ENCODE results near the gene TRAPPC6A.

The TRAPPC6A gene

DNA sequence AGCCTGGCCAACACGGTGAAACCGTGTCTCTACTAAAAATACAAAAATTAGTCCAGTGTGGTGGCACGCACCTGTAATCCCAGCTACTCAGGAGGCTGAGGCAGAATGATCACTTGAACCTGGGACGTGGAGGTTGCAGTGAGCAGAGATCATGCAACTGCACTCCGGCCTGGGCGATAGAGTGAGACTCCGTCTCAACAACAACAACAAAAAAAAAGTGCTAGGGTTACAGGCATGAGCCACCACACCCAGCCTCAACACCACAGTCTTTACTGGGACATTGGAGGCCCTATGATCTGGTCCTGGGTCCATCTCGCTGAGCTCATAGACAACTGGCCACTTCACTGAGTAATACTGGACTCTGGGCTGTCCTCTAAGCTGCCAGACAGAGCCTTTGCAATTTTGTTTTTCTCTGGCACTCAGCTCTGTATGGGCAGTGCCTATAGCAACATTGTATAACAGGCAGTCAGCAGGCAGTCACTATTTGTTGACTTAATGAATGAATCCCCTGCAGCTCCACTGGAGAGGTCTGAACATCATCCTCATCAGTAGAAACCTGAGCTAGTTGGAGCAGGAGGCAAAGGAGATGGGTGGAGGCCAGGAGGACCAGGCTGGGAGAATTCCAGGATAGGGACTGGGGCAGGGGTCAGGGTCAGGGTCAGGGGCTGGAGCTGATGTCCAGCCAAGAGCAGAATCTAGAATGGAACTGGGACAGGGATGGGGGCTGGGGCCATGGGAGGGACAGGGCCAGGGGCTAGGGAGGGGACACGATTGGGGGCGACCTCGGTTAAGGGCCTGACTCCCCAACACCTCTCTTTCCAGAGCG lies 8.7 kb upstream of the TRAPPC6A start:
- DNase-seq (ENCODE audit: low spot score), result no peak

DNA sequence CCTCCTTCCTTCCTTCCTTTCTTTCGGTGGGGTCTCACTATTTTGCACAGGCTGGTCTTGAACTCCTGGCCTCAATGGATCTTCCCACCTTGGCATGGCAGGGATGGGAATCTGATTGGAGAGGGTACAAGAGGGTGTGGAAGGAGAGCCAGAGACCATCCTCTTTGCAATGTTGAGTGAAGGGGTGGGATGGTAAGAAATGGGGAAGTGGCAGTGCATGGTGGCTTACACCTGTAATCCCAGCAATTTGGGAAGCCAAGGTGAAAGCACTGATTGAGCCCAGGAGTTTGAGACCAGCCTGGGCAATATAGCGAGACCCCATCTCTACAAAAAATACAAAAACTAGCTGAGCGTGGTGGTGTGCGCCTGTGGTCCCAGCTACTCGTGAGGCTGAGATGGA lies 6.1 kb upstream of the TRAPPC6A start:
- DNase-seq (ENCODE audit: low spot score), result no peak

DNA sequence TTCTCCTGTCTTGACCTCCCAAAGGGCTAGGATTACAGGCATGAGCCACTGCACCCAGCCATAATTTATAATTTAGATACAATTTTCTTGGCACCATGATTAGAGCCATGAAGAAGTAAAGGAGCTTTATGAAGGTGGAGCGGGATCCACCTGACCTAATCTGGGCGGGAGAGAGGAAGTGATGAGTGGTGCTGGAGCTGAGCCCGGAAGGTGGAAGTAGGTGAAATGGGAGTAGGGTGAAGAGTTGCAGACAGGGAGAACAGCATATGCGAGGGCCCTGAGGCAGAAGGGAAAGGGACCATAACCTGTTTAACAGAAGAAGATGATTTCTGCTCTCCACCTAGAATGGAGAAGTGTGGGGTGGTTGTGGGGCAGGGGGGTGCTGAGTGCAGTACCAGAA lies 4.7 kb upstream of the TRAPPC6A start:
- no peak for DNase-seq (ENCODE audit: low spot score)

DNA sequence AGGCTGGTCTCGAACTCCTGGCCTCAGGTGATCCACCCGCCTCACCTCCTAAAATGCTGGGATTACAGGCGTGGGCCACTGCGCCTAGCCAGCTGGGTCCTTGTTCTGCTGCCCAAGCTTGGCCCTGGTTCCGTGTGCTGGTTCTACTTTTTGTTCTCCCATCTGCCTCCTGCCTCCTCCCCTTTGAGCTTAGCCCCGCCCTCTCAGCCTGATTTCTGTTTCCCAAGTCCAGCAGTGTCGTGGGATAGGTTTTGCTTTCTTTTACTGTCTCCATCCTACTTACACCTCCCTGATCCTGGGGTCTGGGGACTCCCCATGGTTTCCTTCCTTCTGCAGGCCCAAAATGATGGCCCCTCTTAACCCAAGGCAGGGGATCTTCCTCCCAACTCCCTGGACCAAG lies 2.9 kb upstream of the TRAPPC6A start:
- DNase-seq (ENCODE audit: low spot score), result no peak

DNA sequence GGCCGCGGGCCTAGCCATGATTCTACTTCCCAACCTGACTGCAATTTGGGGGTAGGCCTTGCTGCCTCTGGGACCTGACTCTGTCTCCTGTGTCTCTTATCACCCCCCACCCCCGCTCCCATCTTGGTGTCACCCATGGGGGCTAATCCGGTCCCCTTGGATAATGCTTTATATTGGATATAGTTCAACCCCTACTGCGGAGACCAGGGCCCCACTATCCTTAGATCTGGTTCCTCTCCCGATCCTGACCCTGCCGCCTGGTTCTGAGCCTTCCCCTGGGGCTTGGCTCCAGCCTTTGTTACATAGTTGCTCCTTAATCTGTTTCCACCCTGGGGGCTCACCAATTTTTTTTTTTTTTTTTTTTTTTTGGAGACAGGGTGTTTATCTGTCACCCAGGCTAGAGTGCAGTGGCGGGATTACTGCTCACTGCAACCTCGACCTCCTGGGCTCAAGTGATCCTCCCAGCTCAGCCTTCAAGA lies 1.9 kb upstream of the TRAPPC6A start:
- no peak for DNase-seq (ENCODE audit: low spot score)

DNA sequence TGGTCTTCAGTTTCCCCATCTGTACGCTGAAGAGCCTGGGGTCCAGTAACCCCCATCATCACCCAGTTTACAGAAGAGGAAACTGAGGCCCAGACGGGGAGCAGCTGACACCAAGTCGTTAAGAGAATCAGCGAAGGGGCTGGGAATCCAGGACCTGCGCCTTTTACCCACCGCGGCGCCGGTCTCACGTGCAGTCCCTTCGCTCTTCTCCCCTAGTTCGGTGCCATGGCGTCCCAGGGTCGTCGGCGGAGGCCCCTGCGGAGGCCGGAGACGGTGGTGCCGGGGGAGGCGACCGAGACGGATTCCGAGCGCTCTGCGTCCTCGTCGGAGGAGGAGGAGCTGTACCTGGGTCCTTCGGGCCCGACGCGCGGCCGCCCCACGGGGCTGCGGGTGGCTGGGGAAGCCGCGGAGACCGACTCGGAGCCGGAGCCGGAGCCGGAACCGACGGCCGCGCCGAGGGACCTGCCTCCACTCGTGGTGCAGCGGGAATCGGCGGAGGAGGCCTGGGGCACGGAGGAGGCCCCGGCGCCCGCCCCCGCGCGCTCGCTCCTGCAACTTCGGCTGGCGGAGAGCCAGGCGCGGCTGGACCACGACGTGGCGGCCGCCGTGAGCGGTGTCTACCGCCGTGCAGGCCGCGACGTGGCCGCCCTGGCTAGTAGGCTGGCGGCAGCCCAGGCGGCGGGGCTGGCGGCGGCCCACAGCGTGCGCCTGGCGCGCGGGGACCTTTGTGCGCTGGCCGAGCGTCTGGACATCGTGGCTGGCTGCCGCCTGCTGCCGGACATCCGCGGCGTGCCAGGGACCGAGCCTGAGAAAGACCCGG lies 1.2 kb upstream of the TRAPPC6A start:
- DNase-seq (ENCODE audit: low spot score), result no peak

DNA sequence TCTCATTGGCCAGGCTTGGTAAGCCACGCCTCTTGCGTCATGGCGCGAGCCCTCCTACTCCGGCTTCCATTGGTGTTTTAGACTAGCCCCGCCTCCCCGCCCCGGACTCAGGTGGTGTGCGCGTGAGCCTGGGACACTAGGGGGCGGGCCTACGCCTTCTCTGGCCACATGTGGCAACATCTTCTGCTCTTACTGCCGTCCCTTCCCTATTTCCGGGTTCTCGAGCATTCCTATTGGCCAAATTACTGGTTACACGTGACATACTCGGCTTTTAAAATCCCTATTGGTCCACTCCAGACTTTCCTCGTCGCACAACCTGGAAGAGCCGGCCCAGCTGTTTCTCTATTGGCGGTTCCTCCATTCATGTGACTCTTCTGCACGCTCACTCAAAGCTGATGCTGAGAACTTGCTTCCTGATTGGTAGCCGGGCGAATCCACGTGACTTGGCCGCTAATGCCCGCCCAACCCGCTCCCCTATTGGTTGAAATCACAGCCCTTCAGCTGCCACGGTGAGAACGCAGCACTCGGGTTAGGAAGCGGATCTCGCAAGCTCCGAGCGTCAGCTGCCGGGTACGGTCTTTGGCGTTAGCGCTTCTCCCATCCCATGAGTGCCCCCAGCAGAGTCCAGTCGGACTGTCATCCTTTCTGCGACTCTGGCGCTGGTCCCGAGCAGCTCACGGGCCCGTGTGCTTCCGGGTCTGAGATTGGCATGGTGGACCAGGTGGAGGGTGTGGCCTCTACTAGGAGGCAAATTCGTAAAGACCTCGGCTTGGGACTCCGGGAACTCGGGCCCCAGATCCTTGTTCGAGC lies 430 bp upstream of the TRAPPC6A start, which contains the start of gene BLOC1S3:
Gene BLOC1S3, plus strand, starts transcription at position 523 of the 810 bp plus-strand sequence. CDS start 513 bp downstream, outside the sequence.
- peak; percentile 100 for DNase-seq (ENCODE audit: low spot score)

DNA sequence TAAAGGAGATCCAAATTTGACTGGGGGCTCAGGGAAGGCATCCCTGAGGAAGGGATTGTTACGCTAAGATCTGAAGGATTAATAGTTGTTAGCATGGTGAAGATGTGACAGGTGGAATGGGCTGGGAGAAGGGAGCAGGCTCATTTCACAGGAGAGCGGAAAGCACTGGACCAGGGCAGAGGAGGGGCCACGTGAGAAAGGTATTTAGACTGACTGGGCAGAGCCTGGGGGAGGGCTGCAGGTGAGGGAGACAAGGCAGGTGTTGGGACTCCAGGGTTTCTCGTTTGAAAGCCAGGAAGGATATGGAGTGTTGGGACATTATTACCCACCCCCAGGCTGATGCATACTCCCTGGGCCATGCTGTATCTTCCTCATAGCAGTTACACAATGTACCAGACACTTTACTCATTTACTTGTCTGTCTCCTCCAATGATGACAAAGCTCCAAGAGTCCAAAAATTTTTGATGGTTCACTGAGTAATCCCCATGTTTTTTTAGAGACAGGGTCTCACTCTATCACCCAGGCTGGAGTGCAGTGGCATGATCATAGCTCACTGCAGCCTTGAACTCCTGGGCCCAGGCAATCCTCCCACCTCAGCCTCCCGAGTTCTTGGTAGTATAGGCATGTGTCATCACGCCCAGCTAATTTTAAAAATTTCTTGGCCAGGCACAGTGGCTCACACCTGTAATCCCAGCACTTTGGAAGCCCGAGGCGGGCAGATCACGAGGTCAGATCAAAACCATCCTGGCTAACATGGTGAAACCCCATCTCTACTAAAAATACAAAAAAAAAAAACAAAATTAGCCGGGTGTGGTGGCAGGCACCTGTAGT lies 2.3 kb downstream of the TRAPPC6A start:
- no peak for DNase-seq (ENCODE audit: low spot score)

DNA sequence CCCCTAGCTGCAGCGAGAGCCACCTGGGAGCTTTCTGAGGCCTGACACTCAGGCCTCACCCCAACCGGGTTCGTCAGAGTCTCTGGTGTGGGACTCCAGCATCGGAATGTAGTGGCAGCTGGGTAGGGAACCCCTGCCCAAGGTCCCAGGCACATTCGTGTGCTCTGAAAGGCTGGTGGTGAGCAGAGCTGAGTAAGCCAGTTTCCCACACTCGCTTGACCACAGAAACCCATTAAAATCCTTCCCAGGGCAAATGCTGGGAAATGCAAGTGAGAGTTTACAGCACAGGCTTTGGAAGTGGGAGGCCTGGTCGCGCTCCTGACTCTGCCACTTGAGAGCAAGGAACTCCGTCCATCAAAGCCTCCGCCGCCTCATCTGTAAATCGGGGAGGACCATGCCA lies 4.2 kb downstream of the TRAPPC6A start:
- no peak for DNase-seq (ENCODE audit: low spot score)

DNA sequence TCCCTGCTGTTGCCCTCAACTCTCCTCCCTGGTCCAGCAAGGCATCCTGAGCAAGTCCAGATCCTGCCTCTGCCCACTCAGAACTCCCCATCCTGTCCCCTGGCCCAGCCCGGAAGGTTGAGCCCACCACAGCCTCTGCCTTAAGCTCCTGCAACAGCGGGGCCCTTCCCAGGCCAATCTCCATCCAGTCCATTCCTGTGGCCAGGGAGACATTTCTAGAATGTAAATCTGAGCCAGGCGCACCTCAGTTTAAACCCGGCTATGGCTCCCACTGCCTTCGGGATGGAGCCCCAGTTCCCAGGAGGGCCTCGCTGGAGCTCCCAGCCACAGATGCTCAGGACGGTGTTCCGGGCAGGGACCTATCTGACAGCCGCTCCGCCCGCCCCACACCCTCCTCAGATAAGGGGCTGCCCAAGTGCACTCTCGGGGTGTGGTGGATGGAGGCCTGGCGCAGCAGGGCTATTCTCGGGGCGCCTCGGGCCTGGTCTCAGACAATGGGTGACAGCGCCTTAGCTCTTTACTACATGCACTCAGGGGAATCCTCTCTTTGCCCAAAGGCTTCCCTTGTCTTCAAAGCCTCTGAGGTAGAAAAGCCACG lies 5.3 kb downstream of the TRAPPC6A start:
- DNase-seq (ENCODE audit: low spot score), result no peak

DNA sequence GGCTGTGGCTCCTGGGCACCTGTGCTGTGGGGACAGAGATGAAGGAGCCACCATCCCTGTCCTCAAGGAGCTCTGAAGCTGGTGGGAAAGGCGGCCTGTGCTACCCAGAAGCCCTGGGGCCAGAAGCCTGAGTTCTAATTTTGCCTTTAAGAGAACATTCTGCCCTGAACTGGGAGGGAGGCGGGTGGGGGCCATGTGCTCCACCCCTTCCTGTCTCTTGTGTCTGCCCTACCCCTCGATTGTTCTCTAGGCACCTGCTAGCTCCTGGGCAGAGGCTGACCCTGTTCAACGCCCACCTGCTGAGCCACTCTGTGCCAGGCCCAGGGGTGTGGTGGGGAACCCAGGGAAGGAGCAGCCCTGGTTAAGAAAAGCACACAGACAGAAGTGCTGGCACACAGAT lies 5.9 kb downstream of the TRAPPC6A start:
- no peak for DNase-seq (ENCODE audit: low spot score)

DNA sequence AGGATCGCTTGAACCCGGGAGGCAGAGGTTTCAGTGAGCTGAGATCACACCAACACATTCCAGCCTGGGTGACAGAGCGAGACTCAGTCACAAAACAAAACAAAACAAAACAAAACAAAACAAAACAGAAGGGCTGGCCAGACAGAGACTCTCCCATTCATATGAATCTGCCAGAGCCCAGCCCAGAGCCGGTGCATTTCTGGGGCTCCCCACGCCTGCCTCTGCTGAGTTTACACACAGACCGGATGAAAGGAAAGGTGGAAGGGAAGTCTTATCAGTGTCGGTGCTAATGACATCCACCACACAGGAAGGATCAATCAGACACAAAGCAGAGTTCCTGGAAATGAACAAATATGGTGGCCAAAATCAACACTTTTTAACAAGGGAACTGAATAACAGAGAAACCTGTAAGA lies 6.8 kb downstream of the TRAPPC6A start:
- no peak for DNase-seq (ENCODE audit: low spot score)

DNA sequence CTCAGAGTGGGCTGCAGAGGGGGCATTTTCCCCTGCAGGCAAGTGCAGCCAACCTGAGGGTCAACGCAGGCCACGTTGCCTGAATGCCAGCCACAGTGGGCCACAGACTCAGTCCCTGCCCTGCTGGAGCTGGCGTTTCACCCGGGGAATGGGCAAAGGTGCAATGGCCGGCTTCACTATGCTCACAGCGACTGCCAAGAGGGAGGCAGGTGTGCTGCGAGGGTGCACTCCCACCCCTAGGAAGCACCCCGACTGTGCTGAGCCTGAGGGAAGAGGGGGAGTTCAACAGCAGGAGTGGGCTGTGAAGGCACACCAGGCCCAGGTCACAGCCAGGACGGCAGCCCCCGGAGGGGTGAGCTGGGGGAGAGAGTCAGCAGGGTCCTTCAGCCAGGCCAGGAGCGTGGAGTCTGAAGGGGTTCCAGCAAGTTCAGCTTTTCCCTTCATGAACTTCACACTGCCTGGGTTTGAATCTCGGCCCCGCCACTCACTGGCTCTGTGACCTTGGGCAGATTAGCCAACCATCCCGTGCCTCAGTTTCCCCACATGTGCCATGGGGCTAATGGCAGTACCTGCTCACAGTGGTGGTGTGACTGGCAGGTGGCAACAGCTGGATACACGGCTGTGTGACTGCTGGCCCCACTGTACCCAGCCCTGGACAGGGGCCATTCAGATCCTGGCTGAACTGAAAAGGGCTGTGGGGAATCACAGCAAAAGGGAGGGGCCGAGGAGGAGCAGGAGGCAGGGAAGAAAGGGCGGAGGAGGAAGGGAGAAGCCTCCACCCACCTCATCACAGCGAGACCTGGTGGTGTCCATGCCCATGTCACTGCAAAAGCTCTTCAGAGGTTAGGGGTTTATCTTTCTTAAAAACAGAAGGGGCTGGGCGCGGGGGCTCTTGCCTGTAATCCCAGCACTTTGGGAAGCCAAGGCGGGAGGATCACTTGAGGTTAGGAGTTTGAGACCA lies 7.6 kb downstream of the TRAPPC6A start:
- no peak for DNase-seq (ENCODE audit: low spot score)

DNA sequence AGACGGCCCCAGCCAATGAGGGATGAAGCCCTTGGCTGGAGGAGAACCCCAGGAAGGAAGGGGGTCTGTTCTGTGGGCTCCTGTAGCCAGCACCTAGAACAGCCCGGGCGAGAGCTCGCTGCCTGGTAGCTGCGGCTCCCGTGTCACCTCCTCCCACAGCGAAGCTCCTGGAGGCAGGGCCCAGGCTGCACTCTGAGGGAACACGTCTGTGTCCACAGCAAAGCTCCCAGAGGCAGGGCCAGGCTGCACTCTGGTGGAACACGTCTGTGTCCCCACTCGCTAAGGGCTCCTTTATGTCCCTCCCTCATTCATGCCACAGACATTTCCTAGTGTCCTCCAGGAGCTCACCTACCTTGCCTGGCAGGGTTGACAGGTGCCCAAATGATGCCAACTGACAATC lies 8.4 kb downstream of the TRAPPC6A start:
- no peak for DNase-seq (ENCODE audit: low spot score)

DNA sequence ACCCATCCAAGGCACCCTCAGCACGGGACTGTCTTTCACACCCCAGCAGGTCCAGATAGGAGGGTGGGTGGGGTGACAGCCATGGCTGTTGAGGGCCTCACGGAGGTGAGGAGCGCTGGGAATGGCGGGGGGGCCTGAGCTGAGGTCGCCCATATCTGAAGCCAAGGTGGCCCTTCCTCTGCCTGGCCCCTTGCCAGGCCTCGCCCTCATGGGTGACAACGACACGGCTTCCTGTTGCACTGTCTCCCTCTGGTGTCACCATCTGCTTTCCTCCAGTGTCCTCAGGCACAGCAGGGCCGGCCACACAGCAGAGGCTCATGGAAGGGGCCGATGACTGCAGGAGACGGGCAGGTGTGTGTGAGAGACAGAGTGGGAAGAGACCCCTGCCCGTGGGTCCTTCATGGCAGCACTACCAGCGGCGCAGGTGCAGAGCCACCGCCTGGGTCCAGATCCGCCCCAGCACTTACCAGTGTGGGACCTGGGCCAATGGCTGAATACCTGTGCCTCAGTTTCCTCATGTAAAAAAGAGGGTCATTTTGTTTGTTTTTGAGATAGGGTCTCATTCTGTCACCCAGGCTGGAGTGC lies 9.2 kb downstream of the TRAPPC6A start:
- DNase-seq (ENCODE audit: low spot score), result no peak

DNA sequence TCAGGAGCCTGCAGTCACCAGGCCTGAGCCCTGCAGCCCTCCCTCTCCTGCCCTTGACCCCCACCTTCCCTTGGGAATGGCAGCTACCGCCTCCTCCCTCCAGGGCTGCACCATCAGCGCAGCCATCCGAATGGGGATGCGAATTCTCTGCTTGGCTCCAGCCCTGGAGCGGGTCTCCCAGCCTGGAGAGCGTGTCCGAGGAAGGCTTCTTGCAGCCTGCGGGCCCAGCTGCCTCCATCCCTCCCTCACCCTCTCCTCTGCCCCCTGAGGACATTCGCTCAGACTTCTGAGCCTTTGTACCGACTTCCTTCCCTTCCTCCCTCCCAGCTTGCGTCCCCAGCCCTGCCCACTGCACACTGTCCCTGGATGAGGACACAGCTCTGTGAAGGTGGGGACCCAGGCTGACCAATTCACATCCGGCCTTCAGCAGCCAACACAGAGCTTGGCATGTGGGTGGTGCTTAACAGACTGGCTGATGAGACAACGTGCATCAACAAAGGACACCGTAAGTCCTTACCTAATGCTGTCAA lies 11.2 kb downstream of the TRAPPC6A start:
- DNase-seq (ENCODE audit: low spot score), result peak; percentile 75

DNA sequence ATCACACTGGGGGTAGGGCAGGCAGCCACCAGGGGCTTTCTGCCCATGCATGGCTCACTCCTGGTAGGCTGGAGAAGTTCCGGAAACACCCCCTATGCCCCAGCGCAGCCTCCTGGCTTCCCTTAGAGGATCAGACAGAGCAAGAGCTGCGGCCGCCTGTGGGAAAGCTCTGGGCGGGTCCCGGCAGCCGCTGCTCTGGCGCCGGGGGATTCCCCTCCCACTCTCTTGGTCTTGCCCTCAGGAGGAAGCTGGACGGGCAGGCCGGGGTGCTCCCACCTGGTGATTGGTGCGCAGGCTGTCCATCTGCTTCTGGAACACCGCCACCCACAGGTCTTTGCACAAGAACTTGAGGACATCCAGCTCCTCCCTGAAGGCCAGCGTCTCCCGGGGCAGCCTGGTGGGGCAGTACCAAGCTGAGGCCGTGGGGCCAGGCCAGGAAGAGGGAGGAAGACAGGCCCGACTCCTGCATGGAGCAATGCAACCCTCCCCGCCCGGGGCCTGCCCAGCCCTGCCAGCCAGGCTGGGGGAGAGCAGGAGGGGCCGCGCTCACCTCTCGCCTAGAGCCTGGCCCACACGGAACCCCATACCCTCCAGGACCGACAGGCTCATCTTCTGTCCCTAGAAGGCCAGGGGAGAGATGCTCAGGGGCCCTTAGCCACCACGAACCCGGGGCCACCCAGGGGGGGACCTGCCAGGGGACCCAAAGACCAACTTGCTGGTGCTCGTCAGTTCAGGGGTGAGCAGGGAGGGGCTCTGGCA lies 13.3 kb downstream of the TRAPPC6A start:
- DNase-seq (ENCODE audit: low spot score), result peak; percentile 72
